ENCODE results near the gene PLPPR2. TPM values are rescaled to one million over a fixed set of nuclear protein-coding genes. Genes with fewer than 3 reads are reported as not detected.
"Not testable (repeated sequence)": the region's sequence is repeated elsewhere in the genome, so short reads cannot be mapped to it uniquely, and the experiment has no call there.

Gene PLPPR2
- total RNA-seq, 1 experiment from 2014 or later = 19.5 TPM

GRCh38 chr19:11349171-11349570, 6.1 kb upstream of the PLPPR2 start:
- Mint-ChIP-seq H3K36me3 (ENCODE audit: insufficient read depth, unreplicated experiment) (no peaks in the 10 kb centered on the region), H3K27me3 (ENCODE audit: insufficient read depth, unreplicated experiment) (no peaks in the 10 kb centered on the region), H3K4me1 (ENCODE audit: insufficient read depth, unreplicated experiment) (peaks cover 30% of the 10 kb centered on the region), H3K4me3 (ENCODE audit: unreplicated experiment) (no peak overlapping the region), H3K9me3 (ENCODE audit: unreplicated experiment) (no peaks in the 10 kb centered on the region), H3K27ac (ENCODE audit: low read depth, unreplicated experiment) (no peak overlapping the region)
- ChIA-PET CTCF (no interaction called here), POLR2A (interaction anchor here (0.6 to 1.8 kb wide), 3 partner anchors 25 to 1478 kb away, joined by 3 to 9 read pairs (median 4); partner anchors contain the start of gene SWSAP1)
- BruUV-seq (replicated peaks) = no TSS peak
- no peak for DNase-seq (ENCODE audit: unreplicated experiment)
- no peak for TF ChIP-seq CTCF (IDR thresholded peaks at IDR 0.05; ENCODE audit: unreplicated experiment)
- intact Hi-C loops (cut with micrococcal nuclease) = no loop called here

- H3K27ac Mint-ChIP-seq (ENCODE audit: low read depth, unreplicated experiment); H3K27me3 Mint-ChIP-seq (ENCODE audit: insufficient read depth, unreplicated experiment); intact Hi-C loops (cut with micrococcal nuclease); H3K36me3 Mint-ChIP-seq (ENCODE audit: insufficient read depth, unreplicated experiment); DNase-seq (ENCODE audit: unreplicated experiment); H3K4me3 Mint-ChIP-seq (ENCODE audit: unreplicated experiment); H3K9me3 Mint-ChIP-seq (ENCODE audit: unreplicated experiment); POLR2A ChIA-PET; BruUV-seq (replicated peaks); CTCF ChIA-PET: not testable (repeated sequence)
- H3K4me1 Mint-ChIP-seq (ENCODE audit: insufficient read depth, unreplicated experiment) = peaks cover 20% of the 10 kb centered on the region
These were observed 1.1 kb upstream of the PLPPR2 start for GRCh38 chr19:11354102-11354501.

- Mint-ChIP-seq H3K4me3 (ENCODE audit: unreplicated experiment) (peak overlapping the region; percentile 83), H3K27ac (ENCODE audit: low read depth, unreplicated experiment) (peak overlapping the region; percentile 52), H3K4me1 (ENCODE audit: insufficient read depth, unreplicated experiment) (peaks cover 26% of the 10 kb centered on the region), H3K27me3 (ENCODE audit: insufficient read depth, unreplicated experiment) (no peaks in the 10 kb centered on the region), H3K9me3 (ENCODE audit: unreplicated experiment) (no peaks in the 10 kb centered on the region), H3K36me3 (ENCODE audit: insufficient read depth, unreplicated experiment) (peaks cover 12% of the 10 kb centered on the region)
- CTCF ChIA-PET = no interaction called here
- no peak for TF ChIP-seq CTCF (IDR thresholded peaks at IDR 0.05; ENCODE audit: unreplicated experiment)
- DNase-seq (ENCODE audit: unreplicated experiment) = no peak
- POLR2A ChIA-PET = no interaction called here
- intact Hi-C loops (cut with micrococcal nuclease) = no loop called here
- BruUV-seq (replicated peaks) = no TSS peak
These were observed 804 bp downstream of the PLPPR2 start for GRCh38 chr19:11356074-11356397.

- H3K27ac Mint-ChIP-seq (ENCODE audit: low read depth, unreplicated experiment) = peak overlapping the region; percentile 52
- H3K36me3 Mint-ChIP-seq (ENCODE audit: insufficient read depth, unreplicated experiment) = peaks cover 16% of the 10 kb centered on the region
- no TSS peak for BruUV-seq (replicated peaks)
- POLR2A ChIA-PET = no interaction called here
- peak overlapping the region; percentile 83 for H3K4me3 Mint-ChIP-seq (ENCODE audit: unreplicated experiment)
- CTCF ChIA-PET = no interaction called here
- TF ChIP-seq CTCF (IDR thresholded peaks at IDR 0.05; ENCODE audit: unreplicated experiment) = no peak
- intact Hi-C loops (cut with micrococcal nuclease) = no loop called here
- H3K27me3 Mint-ChIP-seq (ENCODE audit: insufficient read depth, unreplicated experiment) = no peaks in the 10 kb centered on the region
- no peak for DNase-seq (ENCODE audit: unreplicated experiment)
- no peaks in the 10 kb centered on the region for H3K9me3 Mint-ChIP-seq (ENCODE audit: unreplicated experiment)
- peaks cover 26% of the 10 kb centered on the region for H3K4me1 Mint-ChIP-seq (ENCODE audit: insufficient read depth, unreplicated experiment)
These were observed 1.7 kb downstream of the PLPPR2 start for GRCh38 chr19:11356676-11357550.

All from MCF 10A (cell line).